ENCODE data around the gene LSR.

The LSR gene

GRCh38 chr19:35247526-35248309 is 1.1 kb upstream of the LSR start:
- DNase-seq (ENCODE audit: low read depth in 2 of 2) = no peak

GRCh38 chr19:35249146-35249847 is 495 bp downstream of the LSR start:
- no peak for DNase-seq (ENCODE audit: low read depth in 2 of 2)

DNA sequence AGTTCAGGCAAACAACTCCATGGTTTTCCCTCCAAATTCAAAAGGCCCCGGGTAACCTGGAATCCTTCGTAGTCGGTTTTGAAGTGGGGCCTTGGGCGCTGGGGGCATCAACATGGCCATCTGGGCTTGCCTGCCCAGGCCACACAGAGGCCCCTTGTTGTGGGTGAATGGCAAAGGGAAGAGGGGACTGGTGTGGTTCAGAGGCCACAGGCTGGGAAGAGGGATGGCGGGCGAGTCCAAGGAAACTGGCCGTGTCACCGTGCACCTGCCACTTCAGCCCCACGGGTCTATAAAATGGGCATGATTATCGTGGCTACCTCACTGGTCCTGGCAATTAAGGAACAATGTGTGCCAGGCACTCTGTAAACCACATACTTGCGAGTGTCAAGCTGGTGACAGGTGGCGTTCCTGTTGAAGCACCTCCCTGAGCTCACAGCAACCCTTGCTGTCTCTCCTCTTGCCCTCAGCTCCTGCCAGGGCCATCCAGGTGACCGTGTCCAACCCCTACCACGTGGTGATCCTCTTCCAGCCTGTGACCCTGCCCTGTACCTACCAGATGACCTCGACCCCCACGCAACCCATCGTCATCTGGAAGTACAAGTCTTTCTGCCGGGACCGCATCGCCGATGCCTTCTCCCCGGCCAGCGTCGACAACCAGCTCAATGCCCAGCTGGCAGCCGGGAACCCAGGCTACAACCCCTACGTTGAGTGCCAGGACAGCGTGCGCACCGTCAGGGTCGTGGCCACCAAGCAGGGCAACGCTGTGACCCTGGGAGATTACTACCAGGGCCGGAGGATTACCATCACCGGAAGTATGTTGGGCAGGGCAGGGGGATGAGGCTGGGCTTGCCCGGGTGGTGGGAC is 1.3 kb downstream of the LSR start:
- no peak for DNase-seq (ENCODE audit: low read depth in 2 of 2)

GRCh38 chr19:35251456-35251855 is 2.7 kb downstream of the LSR start:
- no peak for DNase-seq (ENCODE audit: low read depth in 2 of 2)

- no peak for DNase-seq (ENCODE audit: low read depth in 2 of 2)
Observed at GRCh38 chr19:35253316-35254286, 4.8 kb downstream of the LSR start.

DNA sequence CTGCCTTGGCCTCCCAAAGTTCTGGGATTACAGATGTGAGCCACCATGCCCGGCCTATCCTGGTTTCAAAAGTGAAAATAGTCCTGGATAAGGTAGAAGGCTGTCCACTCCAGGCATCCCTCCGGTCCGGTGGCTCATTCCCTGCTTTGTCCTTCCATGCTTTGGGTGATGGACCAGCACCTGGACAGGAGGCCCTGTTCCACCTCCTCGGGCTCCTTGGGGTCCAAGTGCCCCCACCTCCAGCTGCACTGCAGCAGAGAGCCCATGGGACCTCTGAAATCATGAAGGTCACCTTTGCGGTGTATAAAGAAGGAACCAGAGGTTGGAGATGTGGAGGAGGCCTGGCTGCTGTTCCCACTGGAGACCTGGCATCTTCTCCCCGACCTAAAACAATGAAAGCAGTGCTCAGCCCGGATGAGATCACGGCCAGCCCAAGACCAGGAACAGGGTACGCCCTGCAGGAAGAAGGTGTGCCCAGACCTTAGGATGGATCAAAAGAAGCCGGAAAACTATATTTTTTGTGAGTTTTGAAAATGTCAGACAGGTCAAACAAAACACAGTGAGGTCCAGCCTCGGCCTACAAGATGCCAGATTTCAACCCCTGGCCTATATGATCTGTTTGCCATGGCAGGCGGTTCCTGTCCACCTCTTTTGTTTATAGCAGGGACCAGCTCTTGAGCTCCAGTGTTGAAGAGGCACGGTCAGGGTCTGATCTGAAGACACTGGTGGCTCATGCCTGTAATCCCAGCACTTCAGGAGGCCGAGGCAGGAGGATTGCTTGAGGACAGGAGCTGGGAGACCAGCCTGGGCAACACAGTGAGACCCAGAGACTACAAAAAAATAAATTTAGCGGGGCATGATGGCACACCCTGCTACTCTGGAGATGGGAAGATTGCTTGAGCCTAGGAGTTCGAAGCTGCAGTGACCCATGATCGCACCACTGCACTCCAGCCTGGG is 5.8 kb downstream of the LSR start:
- no peak for DNase-seq (ENCODE audit: low read depth in 2 of 2)

- DNase-seq (ENCODE audit: low read depth in 2 of 2) = no peak
Observed at GRCh38 chr19:35256566-35256965, 7.8 kb downstream of the LSR start.

DNA sequence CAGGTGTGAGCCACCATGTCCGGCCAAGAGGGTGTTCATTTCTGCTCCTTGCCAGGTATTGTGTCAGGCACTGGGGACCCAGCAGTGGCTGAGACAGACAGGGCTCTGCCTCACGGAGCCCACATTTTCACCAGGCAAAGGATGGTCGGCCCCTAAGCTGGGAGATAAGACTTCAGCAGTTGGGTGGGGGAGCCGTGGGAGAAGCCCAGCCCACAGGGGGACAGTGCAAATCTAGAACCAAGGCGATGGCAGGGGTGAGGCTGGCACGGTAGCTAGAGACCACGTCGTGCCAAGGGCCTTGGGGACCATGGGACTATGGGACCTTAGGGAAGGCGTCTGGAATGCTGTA is 8.3 kb downstream of the LSR start:
- no peak for DNase-seq (ENCODE audit: low read depth in 2 of 2)

DNA sequence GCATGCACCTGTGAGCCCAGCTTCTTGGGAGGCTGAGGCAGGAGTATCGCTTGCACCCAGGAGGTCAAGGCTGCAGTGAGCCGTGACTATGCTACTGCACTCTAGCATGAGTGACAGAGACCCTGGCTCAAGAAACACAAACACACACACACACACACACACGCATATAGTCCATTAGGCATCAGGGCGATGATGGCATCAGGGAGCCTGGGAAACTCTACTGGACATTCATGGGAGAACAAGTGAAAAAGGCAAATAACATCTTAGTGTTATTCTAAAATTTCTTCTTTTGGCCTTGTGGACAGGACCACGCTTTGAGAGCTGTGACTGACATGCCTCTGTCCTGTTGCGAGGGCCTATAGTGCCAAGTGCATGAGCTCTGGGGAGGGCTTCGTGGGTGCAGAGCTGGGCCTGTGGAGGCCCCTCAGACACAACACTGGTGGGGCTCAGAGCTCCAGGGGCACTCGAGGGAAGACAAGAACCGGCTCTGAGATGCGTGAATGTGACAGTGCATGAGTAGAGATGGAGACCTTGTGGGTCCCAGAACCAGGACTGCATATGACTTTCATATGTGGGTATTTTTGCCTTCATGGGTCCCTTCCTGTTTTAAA is 12.0 kb downstream of the LSR start:
- DNase-seq (ENCODE audit: low read depth in 2 of 2) = no peak

DNA sequence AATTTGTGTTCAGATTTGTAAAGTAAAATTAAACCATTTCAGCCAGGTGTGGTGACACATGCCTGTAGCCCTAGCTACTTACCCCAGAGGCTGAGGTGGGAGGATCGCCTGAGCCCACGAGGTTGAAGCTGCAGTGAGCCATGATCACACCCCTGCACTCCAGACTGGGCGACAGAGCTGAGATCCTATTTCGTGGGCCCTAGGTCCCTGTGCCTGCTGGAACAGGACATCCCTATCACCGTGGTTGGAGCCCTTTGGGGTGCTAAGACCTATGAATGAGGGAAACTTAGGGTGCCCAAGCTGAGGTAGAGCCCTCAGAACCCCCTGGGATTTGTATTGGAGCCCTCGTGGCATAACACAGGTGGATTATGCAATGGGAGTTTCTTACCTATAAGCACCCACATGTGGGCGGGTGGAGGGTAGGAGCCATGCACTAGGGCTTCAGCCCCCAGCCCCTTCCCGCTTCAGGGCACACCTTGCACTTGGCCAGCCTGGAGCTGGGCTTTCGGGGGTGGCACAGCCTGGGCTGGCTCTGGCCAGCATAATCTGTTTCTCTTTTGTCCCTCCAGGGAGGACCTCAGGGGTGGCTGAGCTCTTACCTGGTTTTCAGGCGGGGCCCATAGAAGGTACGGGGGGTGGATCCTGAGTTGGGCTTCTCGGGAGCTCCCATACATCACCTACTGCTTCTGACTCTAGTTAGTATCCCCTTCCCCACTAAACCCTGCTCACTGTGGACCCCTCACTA is 12.7 kb downstream of the LSR start:
- DNase-seq (ENCODE audit: low read depth in 2 of 2) = no peak

DNA sequence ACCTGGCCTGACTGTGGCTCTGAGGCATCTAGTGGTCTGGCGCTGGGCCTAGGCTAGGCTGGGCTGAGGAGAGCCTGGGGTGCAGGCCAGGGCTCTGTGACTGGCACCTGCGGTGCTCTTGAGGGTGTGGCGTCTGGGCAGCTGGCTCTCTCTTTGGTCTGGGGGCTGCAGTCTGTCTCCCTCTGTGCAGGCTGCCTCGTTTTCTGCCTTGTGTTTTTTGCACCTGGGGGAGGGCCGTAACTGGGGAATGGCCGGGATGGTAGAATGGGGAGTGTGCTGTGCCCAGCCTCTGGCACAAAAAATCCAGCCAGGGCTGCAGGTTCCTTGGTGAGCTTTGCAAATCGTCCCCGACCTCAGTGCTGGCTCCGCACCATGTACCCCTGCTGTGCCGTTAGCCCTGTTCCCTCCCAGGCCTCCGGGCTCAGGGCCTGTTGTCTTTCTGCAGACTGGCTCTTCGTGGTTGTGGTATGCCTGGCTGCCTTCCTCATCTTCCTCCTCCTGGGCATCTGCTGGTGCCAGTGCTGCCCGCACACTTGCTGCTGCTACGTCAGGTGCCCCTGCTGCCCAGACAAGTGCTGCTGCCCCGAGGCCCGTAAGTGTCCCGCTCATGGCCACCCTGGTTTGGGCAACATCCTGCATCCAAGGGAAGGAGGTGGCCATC is 13.4 kb downstream of the LSR start:
- no peak for DNase-seq (ENCODE audit: low read depth in 2 of 2)

DNA sequence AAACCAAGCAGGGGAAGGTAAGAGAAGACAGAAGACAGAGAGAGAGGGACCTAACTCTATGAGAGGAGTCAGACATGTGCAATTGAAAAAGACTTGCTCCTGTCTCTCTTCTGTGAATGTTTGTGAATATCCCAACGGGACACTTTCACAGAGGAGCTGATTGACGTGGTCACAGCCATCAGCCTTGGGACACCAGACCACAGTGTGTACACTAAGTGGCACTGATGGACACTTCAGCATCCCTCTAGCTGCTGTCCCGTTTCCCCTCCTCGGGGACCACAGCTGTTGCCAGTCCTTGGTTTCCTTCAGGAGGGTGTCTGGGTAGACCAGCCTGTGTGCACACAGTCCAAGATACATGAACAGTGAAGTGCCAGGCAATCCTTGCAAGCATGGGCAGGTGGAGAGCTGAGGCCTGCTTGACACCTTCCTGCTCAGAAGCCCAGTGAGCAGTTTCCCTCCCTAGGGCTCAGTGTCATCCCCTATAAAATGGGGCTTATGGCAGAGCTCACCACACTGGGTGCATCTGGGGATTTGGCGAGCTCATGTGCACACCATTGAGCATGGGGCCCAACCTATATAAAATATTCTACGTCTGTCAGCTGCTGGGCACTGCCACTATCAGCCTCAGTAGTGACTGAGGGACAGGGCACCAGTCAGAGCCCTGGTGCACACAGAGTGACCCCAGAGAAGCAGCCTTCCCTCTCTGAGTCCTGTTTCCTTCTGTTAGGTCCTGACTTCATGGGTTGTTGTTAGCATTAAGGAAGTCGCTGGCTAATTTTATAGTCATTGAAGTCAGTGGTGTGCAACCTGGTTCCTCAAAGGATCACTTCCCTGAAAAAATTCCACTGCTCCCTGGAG is 15.7 kb downstream of the LSR start:
- no peak for DNase-seq (ENCODE audit: low read depth in 2 of 2)

DNA sequence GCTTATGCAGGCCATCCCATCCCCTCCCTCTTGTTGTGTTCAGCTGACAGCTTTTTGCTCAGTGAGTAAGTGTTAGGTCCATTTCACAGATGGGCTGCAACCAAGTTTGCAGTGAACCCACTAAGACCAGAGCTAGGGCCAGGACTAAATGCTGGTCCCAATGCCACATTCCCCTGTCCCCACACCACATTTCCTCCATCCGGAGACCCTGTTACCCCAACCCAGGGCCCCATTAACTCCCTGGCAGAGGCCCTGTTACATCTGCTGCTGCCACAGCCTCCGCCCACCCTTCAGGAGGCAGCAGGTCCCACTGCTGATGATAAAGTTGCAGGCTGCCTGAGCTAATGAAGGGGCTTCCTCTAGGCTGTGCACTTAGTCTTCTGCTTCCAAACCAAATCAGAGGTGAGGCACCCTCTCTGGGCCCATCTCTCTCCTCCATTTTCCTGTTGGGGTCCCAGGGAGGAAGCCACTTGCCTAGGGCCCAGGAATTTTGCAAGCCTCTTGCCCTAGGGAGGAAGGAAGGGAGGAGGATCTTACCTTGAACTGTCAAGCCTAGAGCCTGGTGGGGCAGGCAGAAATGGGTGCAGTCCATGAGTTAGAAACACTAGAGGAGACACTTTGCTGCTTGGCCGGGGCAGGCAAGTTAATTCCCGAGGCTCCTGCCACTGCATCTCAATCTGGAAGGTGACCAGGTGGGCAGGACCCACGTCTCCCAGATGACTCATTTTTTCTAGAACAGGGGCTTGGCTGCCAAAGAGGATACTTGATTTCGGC is 16.5 kb downstream of the LSR start:
- no peak for DNase-seq (ENCODE audit: low read depth in 2 of 2)

DNA sequence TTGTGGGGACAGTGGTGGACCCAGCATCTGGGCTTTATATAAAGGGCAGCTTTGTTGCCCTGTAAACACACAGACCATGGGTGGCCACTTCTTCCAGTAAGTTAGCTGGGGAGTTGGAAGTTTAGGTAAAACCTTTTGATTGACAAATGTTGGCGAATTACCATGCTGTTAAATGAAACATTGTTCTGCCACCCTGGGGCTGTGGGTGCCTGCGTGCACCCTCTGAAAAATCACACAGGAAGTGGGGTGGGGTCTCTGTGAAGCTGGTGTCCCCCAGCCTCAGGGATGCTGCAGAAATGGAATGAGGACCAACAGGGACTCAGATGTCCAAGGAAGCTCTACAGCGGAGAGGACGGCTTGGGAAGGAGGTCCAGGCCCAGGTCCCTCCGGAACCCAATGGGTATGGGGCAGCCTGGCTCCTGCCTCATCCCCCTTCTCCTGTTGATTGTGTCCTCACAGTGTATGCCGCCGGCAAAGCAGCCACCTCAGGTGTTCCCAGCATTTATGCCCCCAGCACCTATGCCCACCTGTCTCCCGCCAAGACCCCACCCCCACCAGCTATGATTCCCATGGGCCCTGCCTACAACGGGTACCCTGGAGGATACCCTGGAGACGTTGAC is 17.2 kb downstream of the LSR start:
- no peak for DNase-seq (ENCODE audit: low read depth in 2 of 2)

DNA sequence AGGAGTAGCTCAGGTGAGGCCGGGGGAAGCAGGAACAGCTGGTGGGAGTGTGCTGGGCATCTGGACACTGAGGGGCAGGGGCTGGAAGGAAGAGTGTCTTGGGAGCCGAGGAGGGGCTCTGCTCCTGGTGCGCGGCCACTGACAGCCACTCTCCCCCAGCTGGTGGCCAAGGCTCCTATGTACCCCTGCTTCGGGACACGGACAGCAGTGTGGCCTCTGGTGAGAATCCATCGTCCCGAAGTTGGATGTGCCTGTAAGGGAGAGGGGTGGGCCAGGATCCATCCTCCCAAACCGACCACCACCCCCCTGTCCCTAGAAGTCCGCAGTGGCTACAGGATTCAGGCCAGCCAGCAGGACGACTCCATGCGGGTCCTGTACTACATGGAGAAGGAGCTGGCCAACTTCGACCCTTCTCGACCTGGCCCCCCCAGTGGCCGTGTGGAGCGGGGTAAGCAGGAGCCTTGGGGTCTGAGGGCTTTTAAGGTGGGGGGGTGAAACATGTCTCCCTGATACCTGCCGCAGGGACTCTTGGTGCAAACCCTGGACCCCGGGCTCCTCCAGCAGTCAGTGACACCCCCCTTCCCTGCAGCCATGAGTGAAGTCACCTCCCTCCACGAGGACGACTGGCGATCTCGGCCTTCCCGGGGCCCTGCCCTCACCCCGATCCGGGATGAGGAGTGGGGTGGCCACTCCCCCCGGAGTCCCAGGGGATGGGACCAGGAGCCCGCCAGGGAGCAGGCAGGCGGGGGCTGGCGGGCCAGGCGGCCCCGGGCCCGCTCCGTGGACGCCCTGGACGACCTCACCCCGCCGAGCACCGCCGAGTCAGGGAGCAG is 17.9 kb downstream of the LSR start:
- DNase-seq (ENCODE audit: low read depth in 2 of 2) = no peak

Measured in stimulated activated CD4-positive, alpha-beta T cell treated with anti-CD3 and anti-CD28 coated beads, Interleukin-15, amount 100 ng/mL, for 48 hours (primary cell).